GM21423 (cell line): ENCODE results near the gene TIGAR.

Experiments used
- ATAC-seq: cut with Tn5 transposase; IDR thresholded peaks from one replicate; pipeline ENCODE4 v1.9.1; 2021; ENCODE audit warnings: mild to moderate bottlenecking, moderate library complexity; ENCODE audit not compliant: unreplicated experiment

TIGAR gene

DNA sequence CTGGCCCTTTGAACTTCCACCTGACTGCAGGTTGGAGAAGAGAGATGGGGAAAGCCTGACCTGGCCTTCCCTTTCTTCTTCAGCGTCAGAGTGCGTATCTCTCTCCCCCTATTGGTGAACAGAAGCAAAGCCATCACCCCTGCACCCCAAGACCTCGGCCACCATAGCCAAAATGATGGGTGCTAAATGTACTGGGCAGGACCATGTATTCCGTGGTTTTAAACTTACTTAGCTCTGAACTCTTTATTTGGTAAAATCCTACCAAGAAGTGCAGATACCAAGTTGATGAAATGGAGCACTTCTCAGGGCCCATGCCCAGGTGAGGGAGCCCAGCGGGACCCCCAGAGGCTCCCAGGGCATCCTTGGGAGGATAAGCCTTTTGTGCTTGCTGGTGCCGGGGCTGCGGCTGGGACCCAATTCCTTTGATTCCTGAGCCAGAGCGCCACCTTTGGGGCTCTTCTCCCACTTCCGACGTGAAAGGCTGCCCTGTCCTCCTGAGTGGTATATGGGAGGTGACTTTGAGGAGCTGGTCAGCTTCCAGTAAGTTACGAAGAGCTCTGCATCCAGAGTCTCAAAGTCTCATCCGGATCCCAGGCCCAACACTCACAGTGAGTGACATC lies 38.0 kb upstream of the TIGAR start:
- no peak for ATAC-seq

DNA sequence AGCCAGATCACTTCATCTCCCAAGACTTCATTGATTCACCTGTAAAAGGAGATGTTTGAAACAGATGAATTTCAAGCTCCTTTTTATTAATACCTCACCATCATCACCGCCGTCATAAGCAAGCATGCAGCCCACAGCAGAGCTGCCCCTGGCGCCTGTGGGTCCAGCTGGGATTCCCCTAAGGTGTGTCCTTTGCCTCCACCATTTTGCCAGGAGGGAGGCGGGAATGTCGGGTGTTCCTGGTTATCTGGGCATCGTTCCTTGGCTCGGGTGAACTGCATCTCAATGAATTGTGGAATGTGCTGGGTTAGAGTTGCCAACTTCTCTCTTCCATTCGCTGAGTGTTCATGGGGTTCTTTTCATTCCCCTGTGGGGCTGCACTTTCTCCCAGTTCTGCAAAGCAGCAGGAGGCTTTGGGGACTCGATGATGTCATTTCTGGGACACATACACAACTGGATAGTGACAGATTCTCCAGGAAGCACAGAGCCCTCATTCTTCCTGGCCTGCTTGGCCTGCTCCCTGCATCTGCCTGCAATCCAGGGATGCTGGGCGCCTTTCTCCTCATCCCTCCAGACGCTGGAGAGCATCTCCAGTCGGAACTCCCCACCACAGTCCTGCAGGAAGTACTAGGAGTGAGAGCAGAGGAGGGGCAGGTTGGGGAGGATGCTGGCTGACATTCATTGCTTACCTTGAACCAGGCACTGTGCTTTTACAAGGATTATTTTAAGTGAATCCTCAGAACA lies 37.3 kb upstream of the TIGAR start:
- ATAC-seq: no peak

DNA sequence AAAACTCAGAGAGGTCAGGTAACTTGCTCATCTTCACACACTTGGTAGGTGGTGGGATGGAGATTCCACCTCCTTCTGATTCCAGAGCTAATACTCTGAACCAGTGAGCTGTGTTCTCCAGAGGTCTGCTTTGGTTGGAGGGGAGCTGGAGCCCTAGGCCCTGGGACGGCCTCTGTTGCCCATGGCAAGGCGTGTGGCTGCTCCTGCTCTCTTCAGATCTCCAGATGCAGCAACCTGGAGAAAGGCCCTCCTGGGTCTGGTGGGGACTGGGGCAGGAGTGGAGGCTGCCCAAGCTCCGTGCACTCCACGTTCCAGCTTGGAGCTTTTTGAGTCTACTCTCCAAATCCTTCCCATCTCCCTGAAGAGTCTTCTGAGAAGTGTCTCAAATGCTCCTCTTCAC lies 36.7 kb upstream of the TIGAR start:
- ATAC-seq: no peak

DNA sequence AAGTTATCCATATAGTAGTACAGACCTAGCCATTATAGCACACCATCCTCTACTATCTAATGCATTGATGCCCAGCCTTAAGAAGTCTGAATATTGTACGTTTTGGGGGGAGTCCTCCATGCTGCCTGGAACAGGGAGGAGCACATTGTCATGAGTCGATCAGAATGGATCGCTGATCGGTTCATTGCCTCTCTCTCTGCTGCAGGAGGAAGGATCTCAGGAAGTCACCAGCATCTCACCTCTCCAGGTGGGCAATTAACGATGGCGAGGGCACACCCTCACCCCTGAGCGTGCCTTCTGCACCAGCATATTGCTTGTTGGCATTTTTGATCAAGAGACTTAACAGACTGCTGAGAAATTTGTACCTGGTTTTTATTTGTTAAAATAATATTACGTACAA lies 35.9 kb upstream of the TIGAR start:
- ATAC-seq: no peak

DNA sequence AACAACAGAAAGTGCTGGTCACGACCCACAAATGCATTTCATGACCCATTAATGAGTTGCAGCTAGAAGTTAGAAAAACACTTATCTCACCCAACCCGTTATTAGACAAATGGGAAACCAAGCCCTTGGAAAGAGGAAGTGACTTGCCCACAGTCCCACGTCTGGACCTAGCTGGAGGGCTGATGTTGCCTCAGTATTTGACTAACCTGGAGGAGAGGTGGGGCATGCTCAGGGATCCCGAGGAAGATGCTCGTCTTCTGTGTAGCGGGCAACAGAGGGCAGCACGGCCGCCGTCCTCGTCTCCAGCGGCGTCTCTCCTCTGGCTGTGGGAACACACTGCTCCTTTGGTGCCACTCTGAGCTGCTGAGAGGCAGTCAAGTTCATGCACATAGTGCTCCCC lies 34.8 kb upstream of the TIGAR start:
- ATAC-seq: no peak

DNA sequence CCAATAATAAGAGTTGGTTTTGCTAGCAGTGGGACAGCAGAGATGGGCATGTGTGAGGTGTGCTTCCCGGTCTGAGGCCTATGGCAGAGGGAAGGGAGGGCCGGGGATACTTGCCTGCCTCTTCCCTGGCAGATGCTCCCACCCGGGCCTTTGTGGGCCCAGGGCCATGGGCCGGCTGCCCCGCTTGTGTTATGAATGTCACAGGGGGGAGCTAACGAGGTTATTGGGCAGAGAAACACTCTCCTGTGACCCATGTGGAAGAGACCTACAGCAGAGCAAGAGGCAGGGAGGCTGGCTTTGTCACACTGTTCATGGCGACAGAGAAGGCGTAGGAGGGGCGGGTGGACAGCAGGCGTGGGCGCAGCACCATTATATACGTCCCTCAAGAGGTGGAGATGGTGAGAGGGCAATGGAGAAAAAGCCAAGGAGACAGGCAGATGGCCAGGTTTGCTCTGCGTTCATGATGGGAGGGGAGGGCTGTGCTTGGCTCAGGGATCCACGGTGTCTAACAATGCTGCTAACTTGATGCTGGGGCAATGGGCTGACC lies 34.2 kb upstream of the TIGAR start:
- ATAC-seq: no peak

DNA sequence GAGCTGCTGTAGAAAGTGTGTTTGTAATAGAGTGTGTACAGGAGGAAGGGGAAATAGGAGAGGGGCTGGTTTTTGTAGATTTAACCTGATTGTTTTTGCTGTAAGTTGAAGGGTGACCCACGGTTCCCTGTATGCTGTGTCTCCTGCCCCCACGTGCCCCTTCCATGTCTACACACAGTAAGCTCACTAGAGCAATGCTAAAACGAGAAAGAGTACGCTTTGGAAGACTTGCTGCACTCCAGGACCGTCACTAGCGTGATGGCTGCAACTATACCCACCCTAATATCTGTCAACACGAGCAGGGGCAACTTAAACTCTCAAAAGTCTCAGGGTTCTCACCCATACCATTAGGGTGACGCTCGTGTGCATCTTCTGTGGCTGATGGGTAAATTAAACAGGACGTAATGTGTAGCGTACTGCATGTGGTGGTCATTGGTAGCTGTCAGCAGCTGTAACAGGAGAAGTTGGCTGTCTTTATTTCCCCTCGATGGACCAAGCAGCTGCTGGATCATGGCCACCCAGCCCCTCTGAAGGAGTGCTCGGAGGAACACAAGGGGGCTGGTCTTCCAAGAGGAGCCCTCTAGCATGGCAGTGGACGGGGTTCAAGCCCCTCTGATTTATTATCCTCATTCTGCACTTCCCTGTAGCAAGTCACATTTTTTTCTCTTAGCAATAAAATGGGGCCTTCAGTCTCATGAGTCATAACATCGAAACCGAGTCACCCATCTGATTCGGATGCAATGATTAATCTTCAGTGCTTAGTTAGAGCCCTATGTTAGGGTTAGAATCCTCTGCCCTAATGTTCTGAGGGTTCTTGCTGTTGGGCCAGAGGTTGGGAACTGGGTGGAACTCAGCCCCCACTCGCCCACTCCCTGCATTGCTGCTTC lies 33.4 kb upstream of the TIGAR start:
- ATAC-seq: no peak

DNA sequence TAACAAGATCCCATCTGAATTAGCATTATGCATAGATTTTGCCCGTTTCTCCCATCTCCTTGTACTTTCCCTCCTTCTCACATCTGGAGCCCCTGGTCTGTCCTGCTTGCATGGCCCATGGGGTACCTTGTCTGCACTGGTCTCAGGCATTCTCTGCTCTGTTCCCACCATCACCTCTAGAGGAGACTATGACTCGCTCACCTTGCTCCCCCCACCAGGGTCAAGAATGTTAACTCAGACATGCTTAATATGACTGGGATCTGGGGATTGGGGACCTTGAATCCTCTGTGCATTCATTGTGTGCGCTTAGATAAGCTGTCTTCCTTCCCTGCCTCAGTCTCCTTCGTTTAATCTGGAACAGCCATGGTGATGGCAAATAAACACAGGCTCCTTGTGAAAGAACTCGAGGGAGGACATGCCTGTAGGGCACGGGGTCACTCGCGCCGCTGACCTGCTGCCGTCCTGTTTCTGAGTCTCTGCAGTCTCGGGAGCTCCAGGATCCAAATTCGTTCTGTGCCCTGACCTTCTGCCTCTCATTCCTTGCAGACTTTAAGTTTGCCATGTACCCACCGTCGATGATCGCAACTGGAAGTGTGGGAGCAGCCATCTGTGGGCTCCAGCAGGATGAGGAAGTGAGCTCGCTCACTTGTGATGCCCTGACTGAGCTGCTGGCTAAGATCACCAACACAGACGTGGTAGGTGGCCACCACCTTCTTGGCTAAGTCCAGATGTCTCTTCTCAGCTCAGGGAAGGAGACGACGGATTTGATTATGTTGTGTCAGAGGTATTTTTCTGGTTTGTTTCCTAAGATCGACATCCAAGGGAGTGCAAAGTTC lies 32.5 kb upstream of the TIGAR start:
- no peak for ATAC-seq

DNA sequence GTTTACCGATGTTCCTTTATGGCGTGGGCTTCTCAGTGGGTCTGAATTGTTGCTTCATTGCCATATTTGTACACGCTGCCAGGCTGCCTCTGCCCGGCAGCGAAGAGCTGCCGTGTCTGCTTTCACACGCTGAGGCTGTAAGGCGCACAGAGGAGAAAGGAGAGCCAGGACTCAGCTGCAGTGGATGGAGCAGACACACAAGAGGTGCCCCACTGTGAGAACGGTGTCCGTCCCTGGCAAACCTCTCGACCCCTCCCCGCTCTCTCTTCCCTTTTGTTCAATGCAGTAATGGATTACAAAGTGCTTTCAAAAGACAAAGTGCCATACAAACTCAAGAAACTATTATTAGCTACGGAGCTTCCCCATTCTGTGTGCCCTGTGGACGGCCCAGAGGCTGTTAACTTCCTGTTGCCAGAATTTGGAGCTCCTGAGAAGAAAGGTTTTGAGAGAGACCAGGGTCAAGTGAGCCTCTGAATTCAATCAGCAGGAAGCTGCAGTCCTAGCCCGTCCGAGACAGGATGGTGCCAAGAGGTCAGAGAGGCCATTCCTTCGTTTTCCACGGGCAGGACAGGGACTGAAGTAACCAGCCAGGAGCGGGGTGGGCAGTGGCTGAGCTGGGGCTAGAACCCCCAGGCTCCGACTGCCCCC lies 31.7 kb upstream of the TIGAR start:
- ATAC-seq: no peak

DNA sequence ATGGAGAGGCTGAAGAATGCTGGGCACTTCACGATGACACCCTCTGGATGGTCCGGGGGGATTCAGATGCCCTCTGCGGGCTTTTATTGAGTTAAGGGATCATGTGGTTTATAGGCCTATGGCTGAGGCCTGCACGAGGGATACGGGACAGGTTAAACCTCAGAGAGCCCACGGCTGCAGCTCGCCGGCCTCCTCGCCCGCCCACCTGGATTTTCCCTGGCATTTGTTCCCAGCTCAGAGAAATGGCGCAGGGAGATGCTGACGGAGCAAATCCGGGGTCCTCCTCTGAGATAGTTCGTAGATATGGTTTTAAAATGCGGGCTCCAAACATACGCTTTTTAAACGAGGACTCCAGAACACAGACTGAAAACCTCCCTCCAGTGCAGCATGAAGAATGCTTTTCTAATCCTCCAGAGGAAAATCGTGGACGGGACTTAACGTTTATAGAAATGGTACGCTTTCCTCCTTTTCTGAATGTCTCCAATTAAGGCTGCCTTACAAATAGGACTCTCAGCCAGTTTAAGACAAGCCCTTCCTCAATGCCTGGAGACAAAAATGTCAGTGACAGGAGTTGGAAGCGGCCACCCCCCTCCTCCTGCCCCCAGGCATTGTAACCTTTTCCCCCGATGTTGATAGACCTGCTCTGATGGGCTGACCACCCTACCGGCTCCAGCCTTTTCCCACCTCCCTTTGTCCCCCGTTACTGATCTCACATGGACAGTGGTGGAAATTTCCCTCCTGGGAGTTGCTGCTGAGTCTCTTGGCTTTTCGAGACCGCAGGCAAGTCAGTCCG lies 30.8 kb upstream of the TIGAR start:
- no peak for ATAC-seq

DNA sequence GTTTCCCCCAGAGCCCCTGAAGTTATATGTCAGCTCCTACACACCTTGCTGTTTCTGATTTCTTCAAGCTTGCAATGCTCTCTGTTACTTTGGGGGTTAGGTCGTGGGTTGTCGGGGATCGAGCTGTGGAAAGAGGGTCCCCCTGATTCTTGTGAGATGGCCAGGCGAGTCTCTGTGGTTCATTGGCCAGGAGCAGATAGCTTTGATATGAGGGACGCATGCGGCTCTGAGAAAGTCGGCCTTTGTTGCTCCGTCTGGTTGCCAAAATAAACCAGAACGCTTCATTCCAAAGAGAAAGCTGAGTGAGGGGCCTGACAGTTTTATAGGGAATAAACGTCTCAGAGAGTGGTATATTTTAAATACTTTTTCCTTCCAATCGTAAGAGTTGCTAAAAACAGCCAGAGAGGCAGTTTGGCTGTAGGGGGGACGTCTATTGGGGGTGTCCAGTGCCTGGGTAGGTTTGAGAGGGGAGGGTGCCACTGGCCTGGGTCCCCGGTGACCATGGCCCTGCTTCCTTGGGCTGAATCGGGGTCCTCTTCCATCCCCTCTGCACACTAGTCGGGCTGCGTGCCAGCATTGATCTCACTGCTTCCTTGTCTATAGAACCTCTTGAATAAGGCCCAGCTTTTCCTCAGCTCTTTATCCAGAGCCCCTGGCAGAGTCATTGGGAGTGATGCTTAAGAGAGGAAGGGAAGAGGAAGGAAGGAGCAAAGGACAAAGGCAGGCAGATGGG lies 28.5 kb upstream of the TIGAR start:
- ATAC-seq: no peak

DNA sequence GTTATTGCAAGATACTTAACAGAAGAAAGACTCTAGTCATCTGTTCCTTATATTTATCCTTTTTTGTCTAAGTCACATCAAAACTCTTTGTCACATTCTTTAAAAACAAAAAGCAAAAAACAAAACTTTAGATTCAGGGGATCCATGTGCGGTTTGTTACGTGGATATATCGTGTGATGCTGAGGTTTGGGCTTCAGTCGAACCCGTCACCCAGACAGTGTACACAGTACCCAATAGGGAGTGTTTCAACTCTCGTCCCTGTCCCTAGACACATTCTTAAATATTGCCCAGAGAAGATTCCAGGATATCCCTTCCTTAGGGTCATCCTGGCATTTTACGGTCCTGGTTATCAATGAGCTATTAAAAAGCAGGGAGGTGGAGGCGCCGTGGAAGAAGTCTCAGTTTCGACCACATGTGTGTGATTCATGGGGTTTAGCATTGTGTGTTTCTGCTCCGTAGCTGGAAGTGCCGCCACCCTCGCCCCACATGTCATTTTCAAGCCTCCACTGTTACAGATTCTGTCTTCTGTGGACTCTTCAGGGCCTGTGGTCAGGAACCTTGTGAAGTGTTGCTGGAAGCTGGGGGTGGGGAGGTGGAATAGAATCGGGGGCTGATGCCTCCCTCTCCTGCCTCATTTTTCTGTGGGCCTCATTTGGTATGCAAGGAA lies 27.6 kb upstream of the TIGAR start:
- no peak for ATAC-seq

DNA sequence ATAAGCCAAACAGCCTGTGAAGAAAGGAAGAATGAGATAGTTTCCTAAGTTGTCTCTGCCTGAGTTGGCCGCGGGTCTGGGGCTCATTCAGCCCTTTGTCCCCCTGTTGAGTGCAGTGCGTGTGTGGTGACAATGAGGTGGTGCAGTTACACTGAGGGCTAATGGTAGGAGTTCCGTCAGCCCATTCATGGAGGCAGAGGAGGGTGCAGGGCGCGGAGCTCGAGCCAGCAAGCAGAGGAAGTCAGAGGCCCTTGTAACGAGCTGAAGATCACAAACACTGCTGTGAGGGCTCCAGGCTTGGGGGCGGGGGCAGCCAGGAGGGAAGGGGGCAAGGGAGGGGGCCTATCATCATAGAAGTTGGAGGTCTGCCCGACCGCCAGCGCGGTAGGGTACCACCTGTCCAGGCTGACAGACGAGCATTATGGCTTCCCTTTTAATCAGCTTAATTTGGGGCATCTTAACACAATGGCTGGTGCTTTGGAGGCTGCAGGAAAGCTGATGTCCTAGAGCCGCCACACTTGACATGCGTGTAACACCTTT lies 27.0 kb upstream of the TIGAR start:
- ATAC-seq: no peak

DNA sequence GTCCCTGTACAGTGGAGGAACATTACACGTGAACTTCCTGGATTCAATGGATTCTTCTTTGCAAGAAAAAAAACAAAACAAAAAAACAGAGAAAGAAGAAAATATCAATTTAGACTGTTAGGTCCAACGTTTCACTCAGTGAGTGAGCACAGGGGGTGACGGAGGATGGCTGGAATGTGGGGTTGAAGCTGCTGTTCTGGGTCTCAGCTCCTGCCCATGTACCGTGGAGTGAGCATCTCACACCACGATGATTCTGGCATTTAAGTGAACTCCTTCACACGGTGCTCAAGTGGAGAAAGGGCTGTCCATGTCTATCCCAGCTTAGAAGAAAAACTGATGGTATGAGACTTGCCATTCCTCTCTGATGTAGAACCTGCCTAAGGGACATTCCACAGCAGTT lies 24.3 kb upstream of the TIGAR start:
- ATAC-seq: no peak

DNA sequence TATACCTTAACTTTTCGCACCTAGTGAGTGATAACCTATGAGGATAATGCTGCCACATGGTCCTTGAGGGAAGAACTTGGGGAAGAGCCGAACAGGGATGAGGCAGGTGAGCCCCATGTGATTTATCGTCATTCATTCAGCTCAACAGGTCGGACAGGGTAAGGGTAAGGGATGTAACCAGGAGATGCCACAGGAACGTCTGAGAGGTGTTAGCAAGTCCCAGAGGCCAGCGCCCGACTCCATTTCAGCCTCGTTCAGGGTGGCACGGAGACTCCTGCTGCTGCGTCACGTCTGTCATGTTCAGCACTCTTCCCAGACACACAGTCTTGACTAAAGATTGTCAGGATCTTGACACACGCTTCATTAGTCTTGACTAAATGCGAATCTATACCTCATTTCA lies 23.4 kb upstream of the TIGAR start:
- no peak for ATAC-seq

DNA sequence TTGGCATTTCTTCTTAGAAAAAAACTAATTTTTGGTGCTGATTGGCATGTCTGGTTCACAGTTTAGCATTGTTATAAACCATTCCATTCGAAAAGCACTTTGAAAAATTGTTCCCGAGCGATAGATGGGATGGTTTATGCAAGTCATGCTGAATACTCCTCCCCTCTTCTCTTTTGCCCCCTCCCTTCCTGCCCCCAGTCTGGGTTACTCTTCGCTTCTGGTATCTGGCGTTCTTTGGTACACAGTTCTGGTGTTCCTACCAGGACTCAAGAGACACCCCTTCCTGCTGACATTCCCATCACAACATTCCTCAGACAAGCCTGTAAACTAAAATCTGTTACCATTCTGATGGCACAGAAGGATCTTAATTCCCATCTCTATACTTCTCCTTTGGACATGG lies 20.1 kb upstream of the TIGAR start:
- no peak for ATAC-seq

DNA sequence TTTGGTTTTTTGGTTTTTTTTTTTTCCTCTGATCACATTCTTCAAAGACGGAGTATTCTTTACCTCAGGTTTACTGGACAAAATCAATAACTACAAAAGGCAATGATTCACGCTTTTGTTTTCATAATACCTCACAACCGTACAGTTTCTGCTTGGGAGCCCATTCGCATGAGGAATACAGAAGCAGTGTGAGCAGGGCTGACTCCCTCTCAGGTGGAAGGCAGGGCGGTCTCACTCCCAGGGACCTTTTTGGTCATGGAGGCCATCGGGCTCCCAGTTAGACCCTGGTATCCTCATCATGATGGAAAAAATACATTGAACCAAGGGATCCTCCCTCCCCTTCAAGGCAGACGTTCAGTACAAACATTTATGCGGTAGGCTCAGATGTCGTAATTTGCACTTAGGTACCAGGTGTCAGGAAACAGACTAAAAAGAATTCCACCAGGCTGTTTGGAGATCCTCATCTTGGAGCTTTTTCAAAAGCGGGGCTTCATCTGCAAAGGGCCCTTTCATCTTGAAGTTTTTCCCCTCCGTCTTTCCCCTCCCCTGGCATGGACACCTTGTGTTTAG lies 19.0 kb upstream of the TIGAR start:
- no peak for ATAC-seq

DNA sequence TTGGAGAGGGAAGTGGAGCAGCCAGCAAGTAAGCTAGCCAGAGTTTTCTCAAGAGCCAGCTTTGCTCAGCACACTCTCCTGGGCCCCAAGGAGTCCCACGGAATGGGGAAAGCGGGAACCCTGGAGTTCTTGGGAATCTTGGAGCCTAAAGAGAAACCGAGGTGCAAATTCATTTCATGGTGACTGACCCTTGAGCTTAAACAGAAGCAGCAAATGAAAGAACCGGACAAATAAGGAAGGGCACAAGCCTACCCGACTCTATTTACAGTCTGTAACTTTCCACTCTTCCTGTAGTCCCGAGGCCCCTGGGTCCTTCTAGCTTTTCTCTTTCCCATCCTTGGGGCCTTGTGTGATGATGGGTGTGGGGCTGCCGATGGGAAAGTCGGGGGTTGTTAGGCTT lies 18.1 kb upstream of the TIGAR start:
- ATAC-seq: no peak
